Aorta (tissue), 5 donors: ENCODE data around the gene CA6. TPM values are rescaled to one million over a fixed set of nuclear protein-coding genes. Genes with fewer than 3 reads are reported as not detected.
"Not testable (repeated sequence)": the region's sequence is repeated elsewhere in the genome, so short reads cannot be mapped to it uniquely, and the experiment has no call there.

ENCODE experiments used
- ATAC-seq: fragments of 200-7000 bp; cut with Tn5 transposase; one replicate; pipeline ENCODE4 v1.9.1; 2022; ENCODE audit warnings: moderate library complexity; ENCODE audit not compliant: low FRiP score
- DNase-seq, 2 donors: peaks; one replicate each; pipeline ENCODE4 v3.0.0-alpha.2; 2020
- H3K27ac ChIP-seq, 2 donors: one replicate each; pipeline ENCODE4 v1.5.1; 2013; ENCODE audit warnings: low read length in 2 of 2, mild to moderate bottlenecking in 2 of 2, moderate library complexity in 2 of 2, control low read depth in 1 of 2, inconsistent platforms in 1 of 2, low read depth in 1 of 2
- H3K27me3 ChIP-seq, 2 donors: one replicate each; pipeline ENCODE4 v1.6.1; 2013; ENCODE audit warnings: control low read depth in 1 of 2, low read length in 1 of 2, mild to moderate bottlenecking in 1 of 2, moderate library complexity in 1 of 2; ENCODE audit not compliant: insufficient read depth in 2 of 2, control insufficient read depth in 1 of 2
- H3K36me3 ChIP-seq, 2 donors: one replicate each; pipeline ENCODE4 v1.6.1; 2013; ENCODE audit warnings: control low read depth in 1 of 2, low read length in 1 of 2, mild to moderate bottlenecking in 1 of 2; ENCODE audit not compliant: insufficient read depth in 2 of 2, control insufficient read depth in 1 of 2
- H3K4me1 ChIP-seq, 2 donors: one replicate each; pipeline ENCODE4 v1.6.1; 2013; ENCODE audit warnings: low read length in 2 of 2, control low read depth in 1 of 2, mild to moderate bottlenecking in 1 of 2, moderate library complexity in 1 of 2; ENCODE audit not compliant: insufficient read depth in 2 of 2, control insufficient read depth in 1 of 2
- H3K4me3 ChIP-seq, 2 donors: one replicate each; pipeline ENCODE4 v1.5.1; 2013; ENCODE audit warnings: low read length in 2 of 2, control low read depth in 1 of 2, mild to moderate bottlenecking in 1 of 2
- H3K9me3 ChIP-seq: one replicate; pipeline ENCODE4 v1.6.1; 2013; ENCODE audit warnings: mild to moderate bottlenecking, low read length; ENCODE audit not compliant: control insufficient read depth
- WGBS, 2 donors: extraction: QIAGEN DNeasy Blood & Tissue Kit; methylation state at CpG; one replicate each; pipeline ENCODE4 v1.1.7; 2013; 5-methylcytosine and 5-hydroxymethylcytosine counted together
- intact Hi-C, 2 donors: fragments of 100-400 bp; cut with DNase I; formaldehyde crosslinking; loops; one replicate each; pipeline versions ENCODE4 v1.14.2 to v1.15.0; 2022
- polyA plus RNA-seq, 2 donors: library from polyadenylated mRNA; stranded (reverse); fragments of 200-250 nt; gene quantifications; one replicate each; pipeline ENCODE4 v1.2.3, GENCODE V29; 2013
- total RNA-seq, 2 donors: library from RNA; stranded (reverse); fragmentation: NEBNext Ultra II Directional; extraction: Animal tissue kit (Norgen Biotek cat#: 25700); gene quantifications; one replicate each; pipeline ENCODE4 v1.2.1, GENCODE V29; 2021
- donor health status: healthy with polysubstance abuse.
- donor health status: Bipolar disorder and iron deficiency.
- donor health status: DM: no; HTN: no; CAD: no.
- donor health status: DM: no; HTN: no; CAD: no.
- donor health status: DM: yes; HTN: yes; CAD: no.

The CA6 gene
- total and polyA plus RNA-seq, 4 donors: not detected

DNA sequence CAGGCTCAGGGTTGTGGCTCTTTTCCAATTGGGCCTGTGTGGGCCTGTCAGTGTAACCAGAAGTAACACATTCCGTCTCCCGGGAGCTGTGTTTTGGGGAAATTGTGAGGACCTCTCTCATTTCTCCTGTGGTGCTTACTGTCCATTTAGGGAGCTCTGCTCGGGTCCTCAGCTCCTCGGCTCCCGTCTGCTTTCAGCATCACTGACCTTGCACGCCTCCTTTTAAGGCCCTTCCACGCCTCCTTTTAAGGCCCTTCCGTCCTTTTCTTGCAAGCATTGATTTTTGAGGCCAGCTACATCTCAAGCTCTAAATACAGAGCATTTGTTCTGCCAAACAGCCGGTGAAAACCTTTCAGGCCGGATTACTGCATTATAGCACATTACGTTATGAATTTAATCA, 9.7 kb downstream of the CA6 start:
- 92 to 95% methylated on average over 11 of the region's 11 CpGs for WGBS, 2 donors
- Histone ChIP-seq H3K4me3 (no peak overlapping the region), H3K9me3 (no peaks in the 10 kb centered on the region), H3K27me3 (no peaks in the 10 kb centered on the region), H3K27ac (no peak overlapping the region), H3K4me1 (no peaks in the 10 kb centered on the region), H3K36me3 (no peaks in the 10 kb centered on the region)
- peak in 1 of 2 donors; percentile 32 for DNase-seq
- intact Hi-C loops: no loop called here
- ATAC-seq: no peak

DNA sequence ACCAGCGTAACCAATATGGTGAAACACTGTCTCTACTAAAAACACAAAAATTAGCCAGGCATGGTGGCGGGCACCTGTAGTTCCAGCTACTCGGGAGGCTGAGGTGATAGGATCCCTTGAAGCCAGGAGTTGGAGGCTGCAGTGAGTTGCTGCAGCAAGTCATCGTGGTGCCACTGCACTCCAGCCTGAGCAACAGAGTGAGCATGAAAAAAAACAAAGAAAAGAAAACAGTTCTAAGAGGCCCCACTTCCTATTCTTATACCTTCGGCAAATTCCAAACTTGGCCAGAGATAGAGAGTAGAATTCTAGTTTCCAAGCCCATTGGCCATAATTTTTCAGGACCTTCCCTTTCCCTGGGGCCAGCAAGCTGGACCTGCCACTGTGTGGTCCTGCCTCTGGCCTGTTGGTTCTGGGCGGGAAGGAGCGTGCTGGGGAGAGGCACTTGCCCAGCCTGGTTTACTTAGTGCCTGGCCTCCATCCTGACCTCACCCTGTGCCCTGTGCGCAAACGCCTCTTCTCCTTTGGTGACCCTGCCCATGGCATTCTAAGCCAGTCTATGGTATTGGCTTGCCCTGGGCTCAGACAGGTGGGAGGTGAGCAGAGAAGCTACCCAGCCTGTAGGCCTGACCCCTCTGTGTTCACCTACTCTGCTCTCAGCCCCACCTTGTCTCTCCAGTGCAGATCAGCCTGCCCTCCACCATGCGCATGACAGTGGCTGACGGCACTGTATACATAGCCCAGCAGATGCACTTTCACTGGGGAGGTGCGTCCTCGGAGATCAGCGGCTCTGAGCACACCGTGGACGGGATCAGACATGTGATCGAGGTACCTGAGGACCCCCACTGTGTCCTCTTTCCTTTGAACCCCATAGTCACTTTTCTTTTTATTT, 11.0 kb downstream of the CA6 start:
- ATAC-seq: no peak

DNA sequence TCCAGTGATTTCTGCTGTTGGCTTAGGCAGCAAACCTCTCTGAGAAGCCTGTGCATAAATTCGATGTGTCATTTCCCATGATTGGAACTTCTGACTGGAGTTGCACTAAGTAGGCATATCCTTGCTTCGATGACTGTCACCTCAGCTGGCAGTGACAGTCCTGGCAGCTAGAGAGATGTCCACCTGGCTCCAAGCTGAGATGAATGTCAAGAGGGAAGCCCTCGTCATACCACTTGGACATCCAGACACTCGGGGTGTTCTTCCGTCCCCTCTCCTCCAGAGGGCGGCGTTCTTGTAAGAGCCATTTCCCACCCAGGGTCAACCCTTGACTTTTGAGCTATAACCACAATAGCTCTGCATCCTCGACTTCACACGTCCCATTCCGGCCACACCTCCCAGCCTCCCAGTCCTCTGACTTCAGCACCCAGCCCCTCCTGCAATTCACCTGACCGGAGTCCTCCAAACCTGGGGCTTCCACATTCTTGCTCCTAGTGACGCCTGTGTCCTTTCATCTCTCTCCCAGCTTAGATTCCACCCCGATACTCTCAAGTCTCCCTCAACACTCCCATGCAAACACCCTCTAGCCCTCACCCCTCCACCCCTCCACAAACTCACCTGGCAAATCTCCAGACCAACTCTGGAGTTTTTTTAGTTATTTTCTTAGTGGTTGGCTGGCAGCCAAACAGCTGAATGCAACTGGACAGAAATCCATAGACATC, 17.3 kb downstream of the CA6 start:
- ATAC-seq (no peak), DNase-seq (peak in 1 of 2 donors; percentile 70)
- Histone ChIP-seq H3K4me3 (no peak overlapping the region), H3K27me3 (no peaks in the 10 kb centered on the region), H3K27ac (no peak overlapping the region), H3K4me1 (no peaks in the 10 kb centered on the region), H3K36me3 (no peaks in the 10 kb centered on the region), H3K9me3 (no peaks in the 10 kb centered on the region)
- WGBS, 2 donors: 37 to 47% methylated on average over 13 of the region's 13 CpGs
- intact Hi-C loops: no loop called here

More for the DNA sequence above, 11.0 kb downstream of the CA6 start:
- H3K27ac ChIP-seq: no peak overlapping the region
- no peaks in the 10 kb centered on the region for H3K27me3 ChIP-seq
- intact Hi-C loops: no loop called here
- H3K36me3 ChIP-seq: no peaks in the 10 kb centered on the region
- H3K9me3 ChIP-seq: no peaks in the 10 kb centered on the region
- no peaks in the 10 kb centered on the region for H3K4me1 ChIP-seq
- peak in 1 of 2 donors; percentile 30 for DNase-seq
- H3K4me3 ChIP-seq: no peak overlapping the region
- 89% methylated on average over 17 of the region's 17 CpGs for WGBS, 2 donors

DNA sequence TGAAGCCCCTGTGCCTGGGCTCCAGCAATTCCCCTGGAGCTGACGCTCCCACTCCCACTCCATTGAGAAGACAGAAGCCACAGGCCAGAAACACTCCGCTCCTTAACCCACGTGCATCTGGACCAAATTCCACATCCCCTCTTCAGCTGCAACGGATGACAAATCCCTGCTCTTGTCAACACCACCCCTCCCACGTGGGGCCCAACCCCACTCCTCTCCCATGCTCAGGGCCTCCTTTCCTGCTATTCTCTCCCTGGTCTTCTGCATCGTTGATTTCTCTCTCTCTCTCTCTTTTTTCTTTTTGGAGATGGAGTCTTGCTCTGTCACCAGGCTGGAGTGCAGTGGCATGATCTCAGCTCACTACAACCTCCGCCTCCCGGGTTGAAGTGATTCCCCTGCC, 18.3 kb downstream of the CA6 start:
- ATAC-seq (no peak), DNase-seq (peak in 1 of 2 donors; percentile 19)
- Histone ChIP-seq H3K27me3 (no peaks in the 10 kb centered on the region), H3K9me3 (no peaks in the 10 kb centered on the region), H3K36me3 (no peaks in the 10 kb centered on the region), H3K4me1 (no peaks in the 10 kb centered on the region), H3K27ac (no peak overlapping the region), H3K4me3 (no peak overlapping the region)
- intact Hi-C loops: no loop called here
- 60 to 63% methylated on average over 8 of the region's 8 CpGs for WGBS, 2 donors

DNA sequence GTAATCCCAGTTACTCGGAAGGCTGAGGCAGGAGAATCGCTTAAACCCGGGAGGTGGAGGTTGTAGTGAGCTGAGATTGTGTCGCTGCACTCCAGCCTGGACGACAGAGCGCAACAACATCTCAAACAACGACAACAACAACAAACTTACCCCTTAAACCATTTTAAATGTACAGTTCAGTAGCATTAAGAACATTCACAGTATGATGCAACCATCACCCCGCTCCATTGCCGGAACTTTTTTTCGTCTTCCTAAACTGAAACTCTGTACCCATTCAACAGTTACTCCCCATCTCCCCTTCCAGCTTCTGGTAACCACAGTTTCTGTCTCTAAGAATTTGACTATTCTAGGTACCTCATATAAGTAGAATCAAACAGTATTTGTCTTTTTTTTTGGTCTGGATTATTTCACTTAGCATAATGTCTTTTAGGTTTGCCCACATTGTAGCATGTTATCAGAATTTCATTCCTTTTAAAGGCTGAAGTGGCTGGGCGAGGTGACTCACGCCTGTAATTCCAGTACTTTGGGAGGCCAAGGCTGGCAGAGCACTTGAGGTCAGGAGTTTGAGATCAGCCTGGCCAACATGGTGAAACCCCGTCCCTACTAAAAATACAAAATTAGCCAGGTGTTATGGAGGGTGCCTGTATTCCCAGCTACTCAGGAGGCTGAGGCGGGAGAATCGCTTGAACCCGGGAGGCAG, 19.6 kb downstream of the CA6 start:
- intact Hi-C loops: no loop called here
- WGBS, 2 donors: 88 to 92% methylated on average over 16 of the region's 16 CpGs

DNA sequence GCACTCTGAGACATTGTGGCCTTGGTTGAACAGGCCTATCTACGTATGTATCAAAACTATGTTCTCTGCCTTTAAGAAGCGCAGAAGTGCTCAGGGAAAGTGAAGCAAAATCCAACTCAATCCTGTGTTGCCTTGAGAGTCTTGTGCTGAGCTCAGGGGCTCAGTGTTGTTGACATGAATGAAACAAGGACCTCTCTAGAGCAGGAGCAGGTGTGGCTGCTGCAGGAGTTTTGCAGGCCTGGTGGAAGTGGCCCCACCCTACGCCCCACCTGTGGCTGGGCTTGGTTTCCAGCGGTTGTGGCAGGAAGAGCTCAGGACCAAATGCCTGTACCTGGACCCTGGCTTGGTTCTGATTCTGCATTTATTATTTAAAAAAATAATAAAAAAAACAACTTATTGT, 20.9 kb downstream of the CA6 start:
- no peak for DNase-seq
- H3K4me1 ChIP-seq: no peaks in the 10 kb centered on the region
- intact Hi-C loops: no loop called here
- 96 to 97% methylated on average over 4 of the region's 4 CpGs for WGBS, 2 donors
- H3K9me3 ChIP-seq: no peaks in the 10 kb centered on the region
- H3K27ac ChIP-seq: no peak overlapping the region
- no peaks in the 10 kb centered on the region for H3K27me3 ChIP-seq
- H3K4me3 ChIP-seq: no peak overlapping the region
- no peaks in the 10 kb centered on the region for H3K36me3 ChIP-seq
- ATAC-seq: no peak

More for the DNA sequence above, 19.6 kb downstream of the CA6 start:
- no peaks in the 10 kb centered on the region for H3K27me3 ChIP-seq
- H3K4me1 ChIP-seq: no peaks in the 10 kb centered on the region
- ATAC-seq (no peak), DNase-seq (no peak)
- H3K27ac ChIP-seq: no peak overlapping the region
- no peaks in the 10 kb centered on the region for H3K36me3 ChIP-seq
- H3K9me3 ChIP-seq: no peaks in the 10 kb centered on the region
- no peak overlapping the region for H3K4me3 ChIP-seq

DNA sequence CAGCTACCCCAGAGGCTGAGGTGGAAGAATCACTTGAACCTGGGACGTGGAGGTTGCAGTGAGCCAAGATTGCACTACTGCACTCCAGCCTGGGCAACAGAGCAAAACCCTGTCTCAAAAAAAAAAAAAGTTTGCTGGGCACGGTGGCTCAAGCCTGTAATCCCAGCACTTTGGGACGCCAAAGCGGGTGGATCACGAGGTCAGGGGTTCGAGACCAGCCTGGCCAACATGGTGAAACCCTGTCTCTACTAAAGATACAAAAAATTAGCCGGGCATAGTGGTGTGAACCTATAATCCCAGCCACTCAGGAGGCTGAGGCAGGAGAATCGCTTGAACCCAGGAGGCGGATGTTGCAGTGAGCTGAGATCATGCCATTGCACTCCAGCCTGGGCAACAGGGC, 23.2 kb downstream of the CA6 start:
- H3K9me3 ChIP-seq, H3K4me3 ChIP-seq, H3K4me1 ChIP-seq, ATAC-seq, DNase-seq, H3K27me3 ChIP-seq, H3K36me3 ChIP-seq, intact Hi-C loops, H3K27ac ChIP-seq: not testable (repeated sequence)
- 92% methylated on average over 9 of the region's 9 CpGs for WGBS, 2 donors

DNA sequence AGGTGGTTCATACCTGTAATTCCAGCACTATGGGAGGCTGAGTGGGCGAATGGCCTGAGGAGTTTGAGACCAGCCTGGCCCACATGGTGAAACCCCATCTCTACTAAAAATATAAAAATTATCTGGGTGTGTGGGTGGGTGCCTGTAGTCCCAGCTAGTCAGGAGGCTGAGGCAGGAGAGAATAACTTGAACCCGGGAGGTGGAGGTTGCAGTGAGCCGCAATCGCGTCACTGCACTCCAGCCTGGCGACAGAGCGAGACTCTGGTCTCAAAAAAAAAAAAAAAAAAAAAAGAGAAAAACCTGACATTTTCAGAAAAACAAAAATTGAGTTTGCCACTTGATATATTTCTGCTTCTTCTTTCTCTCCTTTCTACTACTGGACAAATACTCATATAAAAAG, 24.3 kb downstream of the CA6 start:
- Histone ChIP-seq H3K4me1 (no peaks in the 10 kb centered on the region), H3K36me3 (no peaks in the 10 kb centered on the region), H3K27ac (no peak overlapping the region), H3K4me3 (no peak overlapping the region), H3K27me3 (no peaks in the 10 kb centered on the region), H3K9me3 (no peaks in the 10 kb centered on the region)
- DNase-seq: no peak
- WGBS, 2 donors: 89 to 91% methylated on average over 7 of the region's 7 CpGs
- no peak for ATAC-seq
- intact Hi-C loops: no loop called here
